A549 (cell line): Measurements from ENCODE around the gene LRRC47. TPM values are rescaled to one million over a fixed set of nuclear protein-coding genes. Genes with fewer than 3 reads are reported as not detected.

Source experiments
- ATAC-seq, 2 experiments: fragments of 200-7000 bp in 1 of 2; fragments of >200 bp in 1 of 2; cut with Nextera tagmentation in 1 of 2; cut with Tn5 transposase in 1 of 2; 3 replicates each; pipeline versions ENCODE4 v1.8.0 to v1.9.1; 2018 to 2020; ENCODE audit warnings: mild to moderate bottlenecking in 1 of 2, moderate library complexity in 1 of 2
- CTCF ChIA-PET: fragments of 300-600 bp; sonication (Branson Sonifier 250); formaldehyde crosslinking; extraction: SDS; loops from one replicate; lab custom pipeline; 2021; ENCODE audit warnings: antibody characterized with exemption, inconsistent platforms; lab: Yijun Ruan, JAX
- POLR2A ChIA-PET: fragments of 350-600 bp; formaldehyde crosslinking; extraction: SDS; loops from one replicate; lab custom pipeline; 2021; ENCODE audit warnings: antibody characterized with exemption, inconsistent platforms; lab: Yijun Ruan, JAX
- DNase-seq, 2 experiments: peaks; one replicate each; pipeline versions ENCODE4 v3.0.0 to v3.0.0-alpha.2; 2011 to 2016; ENCODE audit warnings: low read depth in 1 of 2, low spot score in 1 of 2
- FAIRE-seq: peaks from 2 replicates; lab custom pipeline; 2011; peaks lifted over from hg19 to GRCh38; lab: Jason Lieb, UNC
- H3K27ac ChIP-seq, 2 experiments: fragments of >200 bp; sonication (Bioruptor Twin); formaldehyde crosslinking; 3 replicates each; pipeline ENCODE4 v1.5.1; 2016 to 2017
- H3K4me1 ChIP-seq: fragments of >200 bp; sonication (Bioruptor Twin); formaldehyde crosslinking; 3 replicates; pipeline ENCODE4 v1.6.1; 2016
- H3K4me2 ChIP-seq: fragments of >200 bp; sonication (Bioruptor Twin); formaldehyde crosslinking; 3 replicates; pipeline ENCODE4 v1.6.1; 2016
- H3K4me3 ChIP-seq: fragments of >200 bp; sonication (Bioruptor Twin); formaldehyde crosslinking; 3 replicates; pipeline ENCODE4 v1.5.1; 2016
- H3K9me3 ChIP-seq: fragments of >200 bp; sonication (Bioruptor Twin); formaldehyde crosslinking; 3 replicates; pipeline ENCODE4 v1.6.1; 2016
- CBX2 ChIP-seq: fragments of 200-600 bp; sonication (generic); IDR thresholded peaks from 2 replicates; pipeline ENCODE4 v1.6.1; 2016; ENCODE audit warnings: low read depth, mild to moderate bottlenecking, borderline replicate concordance
- CHD4 ChIP-seq: fragments of 200-600 bp; sonication (generic); IDR thresholded peaks from 2 replicates; pipeline ENCODE4 v1.6.1; 2016; ENCODE audit warnings: antibody characterized with exemption, mild to moderate bottlenecking, borderline replicate concordance
- EHF ChIP-seq: fragments of 250-450 bp; sonication (Bioruptor Pico); IDR thresholded peaks from 2 replicates; pipeline ENCODE4 v1.5.0; 2020; ENCODE audit warnings: mild to moderate bottlenecking
- EHMT2 ChIP-seq: fragments of 200-600 bp; sonication (generic); IDR thresholded peaks from 2 replicates; pipeline ENCODE4 v1.6.1; 2016; ENCODE audit warnings: antibody characterized with exemption, low read depth, mild to moderate bottlenecking, moderate library complexity
- ESRRA ChIP-seq: fragments of 150-350 bp; IDR thresholded peaks from 2 replicates; pipeline ENCODE4 v1.6.1; 2014; ENCODE audit warnings: mild to moderate bottlenecking, low read length, borderline replicate concordance
- FOSB ChIP-seq: fragments of 250-450 bp; sonication (Bioruptor Pico); IDR thresholded peaks from 2 replicates; pipeline ENCODE4 v1.5.0; 2020; ENCODE audit warnings: mild to moderate bottlenecking, moderate library complexity
- FOSL2 ChIP-seq, 2 experiments: fragments of 450-650 bp in 1 of 2; fragments of >200 bp in 1 of 2; sonication (Bioruptor Twin) in 1 of 2; formaldehyde crosslinking; IDR thresholded peaks; 2 replicates each; pipeline versions ENCODE4 v1.5.0 to v1.6.1; 2016 to 2020; ENCODE audit warnings: mild to moderate bottlenecking in 1 of 2, moderate library complexity in 1 of 2
- HDAC2 ChIP-seq: fragments of 200-600 bp; sonication (generic); IDR thresholded peaks from 2 replicates; pipeline ENCODE4 v1.6.1; 2016
- HEYL ChIP-seq: fragments of 250-450 bp; sonication (Bioruptor Pico); IDR thresholded peaks from 2 replicates; pipeline ENCODE4 v1.8.0; 2021; ENCODE audit warnings: mild to moderate bottlenecking, moderate library complexity
- JUNB ChIP-seq: fragments of >200 bp; sonication (Bioruptor Twin); formaldehyde crosslinking; IDR thresholded peaks from 2 replicates; pipeline ENCODE4 v1.6.1; 2016
- KDM1A ChIP-seq: fragments of 200-600 bp; sonication (generic); IDR thresholded peaks from 2 replicates; pipeline ENCODE4 v1.6.1; 2016; ENCODE audit warnings: low read depth, mild to moderate bottlenecking
- MAFK ChIP-seq: fragments of 450-650 bp; IDR thresholded peaks from 2 replicates; pipeline ENCODE4 v1.6.1; 2014; ENCODE audit not compliant: partially characterized antibody
- MAZ ChIP-seq: fragments of 150-350 bp; IDR thresholded peaks from 2 replicates; pipeline ENCODE4 v1.6.1; 2014; ENCODE audit warnings: antibody characterized with exemption, low read depth, low read length, borderline replicate concordance
- NR3C1 ChIP-seq: fragments of >200 bp; sonication (Bioruptor Twin); formaldehyde crosslinking; IDR thresholded peaks from 3 replicates; pipeline ENCODE4 v1.6.1; 2017
- POLR2A ChIP-seq: IDR thresholded peaks from 2 replicates; pipeline ENCODE4 v1.6.1; 2012; ENCODE audit warnings: mild to moderate bottlenecking, low read length
- POLR2AphosphoS2 ChIP-seq: conservative IDR thresholded peaks from 2 replicates; pipeline ENCODE4 v1.6.1; 2012; ENCODE audit warnings: low read length, improper control_type of control experiment, inconsistent platforms
- RARB ChIP-seq: fragments of 250-450 bp; sonication (Bioruptor Pico); IDR thresholded peaks from 2 replicates; pipeline ENCODE4 v1.8.0; 2021; ENCODE audit warnings: mild to moderate bottlenecking, moderate library complexity
- RCOR1 ChIP-seq: fragments of 150-350 bp; IDR thresholded peaks from 2 replicates; pipeline ENCODE4 v1.6.1; 2014; ENCODE audit warnings: antibody characterized with exemption, low read length, low read depth
- SMC3 ChIP-seq: fragments of >200 bp; sonication (Bioruptor Twin); formaldehyde crosslinking; IDR thresholded peaks from 3 replicates; pipeline ENCODE4 v1.6.1; 2018; ENCODE audit warnings: inconsistent platforms
- ZNF302 ChIP-seq: fragments of 250-450 bp; sonication (Bioruptor Pico); IDR thresholded peaks from 2 replicates; pipeline ENCODE4 v1.9.0; 2021; ENCODE audit warnings: inconsistent platforms, mild to moderate bottlenecking, moderate library complexity
- WGBS: methylation state at CpG from one replicate; pipeline ENCODE4 v1.1.6; 2017; ENCODE audit errors: missing lambda C conversion rate; 5-methylcytosine and 5-hydroxymethylcytosine counted together
- polyA plus RNA-seq, 4 experiments: library from polyadenylated mRNA; depleted of rRNA in 3 of 4; stranded (reverse); fragments of >200 nt; fragmentation: RNase III in 1 of 4; extraction: RNeasy Plus Mini Kit Qiagen cat#74134 plus additional on column Dnase treatment in 1 of 4; gene quantifications; 2 replicates in 3 of 4; 3 replicates in 1 of 4; pipeline ENCODE4 v1.2.3, GENCODE V29; 2011 to 2017
- TF ChIP-seq, protein P1 (sequence below): fragments of 200-600 bp; sonication (generic); IDR thresholded peaks from 2 replicates; pipeline ENCODE4 v1.6.1; 2016; ENCODE audit warnings: antibody characterized with exemption, mild to moderate bottlenecking, moderate library complexity
- TF ChIP-seq, protein P2 (sequence below): fragments of >200 bp; sonication (Bioruptor Twin); formaldehyde crosslinking; IDR thresholded peaks from 2 replicates; pipeline ENCODE4 v1.6.1; 2016
- TF ChIP-seq, protein P3 (sequence below): fragments of >200 bp; sonication (Bioruptor Twin); formaldehyde crosslinking; IDR thresholded peaks from 3 replicates; pipeline ENCODE4 v1.5.1; 2016
- TF ChIP-seq, protein P4 (sequence below): fragments of 250-450 bp; sonication (Bioruptor Pico); IDR thresholded peaks from 2 replicates; pipeline ENCODE4 v1.5.0; 2020; ENCODE audit warnings: low read depth, mild to moderate bottlenecking, moderate library complexity
- TF ChIP-seq, protein P5 (sequence below): fragments of 150-350 bp; IDR thresholded peaks from 2 replicates; pipeline ENCODE4 v1.6.1; 2014; ENCODE audit warnings: low read depth, mild to moderate bottlenecking, low read length
- TF ChIP-seq, protein P6 (sequence below): fragments of 450-650 bp; IDR thresholded peaks from 2 replicates; pipeline ENCODE4 v1.6.1; 2014; ENCODE audit warnings: antibody characterized with exemption

The LRRC47 gene
- polyA plus RNA-seq, 2 of the 4 experiments (the other 2 are of a cell fraction), result 28.5 to 41.6 TPM

DNA sequence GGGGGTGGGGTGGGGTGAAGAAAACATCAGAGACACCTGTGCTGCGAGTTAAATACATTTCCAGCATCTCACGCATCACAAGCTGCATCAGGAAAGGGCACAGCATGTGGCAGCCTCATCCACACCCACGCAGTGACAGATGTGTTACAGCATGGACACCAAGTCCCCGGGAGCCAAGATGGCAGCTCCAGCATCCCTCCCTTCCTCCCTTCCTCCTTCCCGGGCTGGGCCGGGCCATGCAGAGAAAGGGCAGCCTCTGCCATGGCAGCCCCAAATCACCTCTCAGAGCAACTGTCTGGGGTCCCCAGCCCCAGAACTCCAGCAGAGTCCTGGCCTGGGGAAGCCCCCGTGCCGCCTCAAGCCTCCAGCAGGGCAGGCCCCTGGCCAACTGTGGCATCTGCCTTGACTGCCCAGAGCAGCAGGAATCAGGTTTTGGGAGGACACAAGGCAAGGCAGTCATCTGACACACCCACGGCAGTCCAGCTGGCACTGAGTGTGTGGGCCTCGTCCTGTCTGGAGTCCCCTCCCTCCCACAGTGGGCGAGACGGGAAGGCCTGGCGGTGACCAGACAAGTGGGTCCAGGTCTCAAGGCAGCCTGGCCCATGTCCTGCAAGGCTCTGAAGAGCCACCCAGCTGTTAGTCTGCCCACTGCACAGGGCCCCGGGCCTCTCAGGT is 17.6 kb downstream of the LRRC47 start:
- H3K4me3 ChIP-seq, result no peak overlapping the region
- no peaks in the 10 kb centered on the region for H3K9me3 ChIP-seq
- no peak overlapping the region for H3K4me2 ChIP-seq
- no peak overlapping the region for H3K27ac ChIP-seq
- 92% methylated on average over 8 of the region's 14 CpGs for WGBS
- no peak for FAIRE-seq
- POLR2A ChIA-PET, result no interaction called here
- H3K4me1 ChIP-seq, result peaks cover 9% of the 10 kb centered on the region; the same call in 2 of the 3 replicates
- TF ChIP-seq FOSB (CRISPR knock-in tag) (no peak), CHD4 (no peak), SMC3 (no peak), RCOR1 (no peak), FOSL2 (IDR thresholded peaks at IDR 0.05) (no peak), FOSL2 (CRISPR knock-in tag; IDR thresholded peaks at IDR 0.05) (no peak), MAZ (no peak), MAFK (no peak), HEYL (no peak), POLR2AphosphoS2 (no peak), KDM1A (no peak), JUNB (no peak), ZNF302 (CRISPR knock-in tag) (no peak)
- TF ChIP-seq, protein P1, sequence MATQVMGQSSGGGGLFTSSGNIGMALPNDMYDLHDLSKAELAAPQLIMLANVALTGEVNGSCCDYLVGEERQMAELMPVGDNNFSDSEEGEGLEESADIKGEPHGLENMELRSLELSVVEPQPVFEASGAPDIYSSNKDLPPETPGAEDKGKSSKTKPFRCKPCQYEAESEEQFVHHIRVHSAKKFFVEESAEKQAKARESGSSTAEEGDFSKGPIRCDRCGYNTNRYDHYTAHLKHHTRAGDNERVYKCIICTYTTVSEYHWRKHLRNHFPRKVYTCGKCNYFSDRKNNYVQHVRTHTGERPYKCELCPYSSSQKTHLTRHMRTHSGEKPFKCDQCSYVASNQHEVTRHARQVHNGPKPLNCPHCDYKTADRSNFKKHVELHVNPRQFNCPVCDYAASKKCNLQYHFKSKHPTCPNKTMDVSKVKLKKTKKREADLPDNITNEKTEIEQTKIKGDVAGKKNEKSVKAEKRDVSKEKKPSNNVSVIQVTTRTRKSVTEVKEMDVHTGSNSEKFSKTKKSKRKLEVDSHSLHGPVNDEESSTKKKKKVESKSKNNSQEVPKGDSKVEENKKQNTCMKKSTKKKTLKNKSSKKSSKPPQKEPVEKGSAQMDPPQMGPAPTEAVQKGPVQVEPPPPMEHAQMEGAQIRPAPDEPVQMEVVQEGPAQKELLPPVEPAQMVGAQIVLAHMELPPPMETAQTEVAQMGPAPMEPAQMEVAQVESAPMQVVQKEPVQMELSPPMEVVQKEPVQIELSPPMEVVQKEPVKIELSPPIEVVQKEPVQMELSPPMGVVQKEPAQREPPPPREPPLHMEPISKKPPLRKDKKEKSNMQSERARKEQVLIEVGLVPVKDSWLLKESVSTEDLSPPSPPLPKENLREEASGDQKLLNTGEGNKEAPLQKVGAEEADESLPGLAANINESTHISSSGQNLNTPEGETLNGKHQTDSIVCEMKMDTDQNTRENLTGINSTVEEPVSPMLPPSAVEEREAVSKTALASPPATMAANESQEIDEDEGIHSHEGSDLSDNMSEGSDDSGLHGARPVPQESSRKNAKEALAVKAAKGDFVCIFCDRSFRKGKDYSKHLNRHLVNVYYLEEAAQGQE, result no peak
- TF ChIP-seq, protein P2, sequence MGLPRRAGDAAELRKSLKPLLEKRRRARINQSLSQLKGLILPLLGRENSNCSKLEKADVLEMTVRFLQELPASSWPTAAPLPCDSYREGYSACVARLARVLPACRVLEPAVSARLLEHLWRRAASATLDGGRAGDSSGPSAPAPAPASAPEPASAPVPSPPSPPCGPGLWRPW, result no peak
- CTCF ChIA-PET, result interaction anchor here (0.5 to 0.9 kb wide), 2 partner anchors 10 to 52 kb away, joined by 3 read pairs; no protein-coding TSS in a partner anchor
- DNase-seq, result no peak
- no peak for ATAC-seq

DNA sequence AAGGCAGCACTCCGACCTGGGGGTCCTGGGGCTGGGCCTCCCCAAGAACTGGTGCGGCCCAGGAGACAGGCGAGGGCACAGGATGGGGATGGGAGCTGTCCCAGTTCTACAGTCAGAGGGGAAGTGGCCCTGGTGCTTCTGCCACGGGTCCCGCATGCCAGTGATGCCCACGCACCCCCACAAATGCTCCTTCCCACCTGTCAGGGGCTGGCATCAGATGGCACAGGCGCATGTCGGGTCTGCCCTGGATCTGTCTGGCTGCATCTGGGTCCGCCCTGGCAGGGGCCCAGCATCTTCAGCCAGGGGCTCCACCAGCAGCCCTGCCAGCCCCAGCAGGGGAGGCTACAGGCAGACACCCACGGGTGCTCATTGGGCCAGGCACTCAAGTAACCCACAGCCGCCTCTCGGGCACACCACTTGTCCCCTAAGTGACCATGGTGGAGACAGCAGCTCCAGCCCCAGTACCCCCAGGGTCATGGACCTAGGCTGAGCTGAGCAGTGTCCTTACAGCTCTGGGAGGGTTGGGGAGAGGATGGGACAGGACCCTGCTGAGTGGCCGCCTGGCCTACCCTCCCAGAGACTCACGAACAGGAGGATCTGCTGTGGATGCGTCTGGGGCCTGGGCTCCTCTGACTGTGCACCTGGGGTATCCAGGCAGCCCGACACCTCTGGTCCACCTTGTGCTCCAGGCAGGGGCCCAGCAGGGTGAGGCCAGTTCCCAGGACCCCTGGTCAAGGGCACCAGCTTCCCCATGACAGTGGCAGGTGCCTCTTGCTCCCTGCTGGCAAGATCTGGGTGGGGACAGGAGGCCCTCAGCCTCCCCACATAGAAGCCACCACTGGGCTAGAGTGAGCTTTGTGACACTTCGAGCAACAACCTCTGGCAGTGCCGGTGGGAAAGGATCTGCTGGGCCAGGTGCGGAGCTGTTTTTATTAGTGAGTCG is 18.4 kb downstream of the LRRC47 start:
- no peak for DNase-seq
- H3K4me1 ChIP-seq, result peaks cover 11% of the 10 kb centered on the region; the same call in 2 of the 3 replicates
- WGBS, result 97% methylated on average over 4 of the region's 20 CpGs
- FAIRE-seq, result no peak
- ChIA-PET CTCF (interaction anchor here (0.9 to 1.1 kb wide), 2 partner anchors 10 to 18 kb away, joined by 3 to 5 read pairs; no protein-coding TSS in a partner anchor), POLR2A (no interaction called here)
- no peak overlapping the region for H3K27ac ChIP-seq
- no peak overlapping the region for H3K4me2 ChIP-seq
- no peak for ATAC-seq
- H3K9me3 ChIP-seq, result no peaks in the 10 kb centered on the region
- no peak overlapping the region for H3K4me3 ChIP-seq
- TF ChIP-seq POLR2A (no peak), MAZ (no peak), EHMT2 (no peak), EHF (CRISPR knock-in tag) (no peak), NR3C1 (no peak), SMC3 (no peak), RARB (no peak), ESRRA (no peak), CBX2 (no peak), JUNB (no peak), HDAC2 (no peak)
- TF ChIP-seq, protein P3, sequence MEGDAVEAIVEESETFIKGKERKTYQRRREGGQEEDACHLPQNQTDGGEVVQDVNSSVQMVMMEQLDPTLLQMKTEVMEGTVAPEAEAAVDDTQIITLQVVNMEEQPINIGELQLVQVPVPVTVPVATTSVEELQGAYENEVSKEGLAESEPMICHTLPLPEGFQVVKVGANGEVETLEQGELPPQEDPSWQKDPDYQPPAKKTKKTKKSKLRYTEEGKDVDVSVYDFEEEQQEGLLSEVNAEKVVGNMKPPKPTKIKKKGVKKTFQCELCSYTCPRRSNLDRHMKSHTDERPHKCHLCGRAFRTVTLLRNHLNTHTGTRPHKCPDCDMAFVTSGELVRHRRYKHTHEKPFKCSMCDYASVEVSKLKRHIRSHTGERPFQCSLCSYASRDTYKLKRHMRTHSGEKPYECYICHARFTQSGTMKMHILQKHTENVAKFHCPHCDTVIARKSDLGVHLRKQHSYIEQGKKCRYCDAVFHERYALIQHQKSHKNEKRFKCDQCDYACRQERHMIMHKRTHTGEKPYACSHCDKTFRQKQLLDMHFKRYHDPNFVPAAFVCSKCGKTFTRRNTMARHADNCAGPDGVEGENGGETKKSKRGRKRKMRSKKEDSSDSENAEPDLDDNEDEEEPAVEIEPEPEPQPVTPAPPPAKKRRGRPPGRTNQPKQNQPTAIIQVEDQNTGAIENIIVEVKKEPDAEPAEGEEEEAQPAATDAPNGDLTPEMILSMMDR, result no peak
- TF ChIP-seq, protein P4, sequence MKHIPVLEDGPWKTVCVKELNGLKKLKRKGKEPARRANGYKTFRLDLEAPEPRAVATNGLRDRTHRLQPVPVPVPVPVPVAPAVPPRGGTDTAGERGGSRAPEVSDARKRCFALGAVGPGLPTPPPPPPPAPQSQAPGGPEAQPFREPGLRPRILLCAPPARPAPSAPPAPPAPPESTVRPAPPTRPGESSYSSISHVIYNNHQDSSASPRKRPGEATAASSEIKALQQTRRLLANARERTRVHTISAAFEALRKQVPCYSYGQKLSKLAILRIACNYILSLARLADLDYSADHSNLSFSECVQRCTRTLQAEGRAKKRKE (CRISPR knock-in tag), result no peak
- TF ChIP-seq, protein P5, sequence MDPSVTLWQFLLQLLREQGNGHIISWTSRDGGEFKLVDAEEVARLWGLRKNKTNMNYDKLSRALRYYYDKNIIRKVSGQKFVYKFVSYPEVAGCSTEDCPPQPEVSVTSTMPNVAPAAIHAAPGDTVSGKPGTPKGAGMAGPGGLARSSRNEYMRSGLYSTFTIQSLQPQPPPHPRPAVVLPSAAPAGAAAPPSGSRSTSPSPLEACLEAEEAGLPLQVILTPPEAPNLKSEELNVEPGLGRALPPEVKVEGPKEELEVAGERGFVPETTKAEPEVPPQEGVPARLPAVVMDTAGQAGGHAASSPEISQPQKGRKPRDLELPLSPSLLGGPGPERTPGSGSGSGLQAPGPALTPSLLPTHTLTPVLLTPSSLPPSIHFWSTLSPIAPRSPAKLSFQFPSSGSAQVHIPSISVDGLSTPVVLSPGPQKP, result no peak
- TF ChIP-seq, protein P6, sequence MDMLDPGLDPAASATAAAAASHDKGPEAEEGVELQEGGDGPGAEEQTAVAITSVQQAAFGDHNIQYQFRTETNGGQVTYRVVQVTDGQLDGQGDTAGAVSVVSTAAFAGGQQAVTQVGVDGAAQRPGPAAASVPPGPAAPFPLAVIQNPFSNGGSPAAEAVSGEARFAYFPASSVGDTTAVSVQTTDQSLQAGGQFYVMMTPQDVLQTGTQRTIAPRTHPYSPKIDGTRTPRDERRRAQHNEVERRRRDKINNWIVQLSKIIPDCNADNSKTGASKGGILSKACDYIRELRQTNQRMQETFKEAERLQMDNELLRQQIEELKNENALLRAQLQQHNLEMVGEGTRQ, result no peak
